Activated CD4-positive, alpha-beta T cell treated with anti-CD3 and anti-CD28 coated beads, Interleukin-2, amount 10 ng/mL, durations not matched to agents 24 days and 14 days (primary cell): Measurements from ENCODE around the gene PCGF6. TPM values are rescaled to one million over a fixed set of nuclear protein-coding genes. Genes with fewer than 3 reads are reported as not detected.
"Not testable (repeated sequence)": the region's sequence is repeated elsewhere in the genome, so short reads cannot be mapped to it uniquely, and the experiment has no call there.

Source experiments
- DNase-seq: peaks from one replicate; pipeline ENCODE4 v3.0.0; 2022
- H3K27ac Mint-ChIP-seq: one replicate; pipeline ENCODE4 v1.8.0; 2022; ENCODE audit warnings: mild to moderate bottlenecking, mixed read lengths
- H3K27me3 Mint-ChIP-seq: one replicate; pipeline ENCODE4 v1.8.0; 2022; ENCODE audit warnings: mixed read lengths
- H3K36me3 Mint-ChIP-seq: one replicate; pipeline ENCODE4 v1.8.0; 2022; ENCODE audit warnings: low read depth, mild to moderate bottlenecking, mixed read lengths
- H3K4me1 Mint-ChIP-seq: one replicate; pipeline ENCODE4 v1.8.0; 2021; ENCODE audit warnings: mixed read lengths
- H3K4me3 Mint-ChIP-seq: one replicate; pipeline ENCODE4 v1.8.0; 2022; ENCODE audit warnings: mild to moderate bottlenecking, moderate library complexity, mixed read lengths
- H3K9me3 Mint-ChIP-seq: one replicate; pipeline ENCODE4 v1.8.0; 2021; ENCODE audit warnings: mixed read lengths
- intact Hi-C: fragments of 100-400 bp; cut with micrococcal nuclease; formaldehyde crosslinking; loops from one replicate; pipeline ENCODE4 v1.15.1; 2023
- total RNA-seq: library from RNA; stranded (reverse); gene quantifications from 2 replicates; pipeline ENCODE4 v1.2.3, GENCODE V29; 2022

PCGF6 gene
- total RNA-seq, 1 donor from 2014 or later = 19.7 TPM

GRCh38 chr10:103359493-103359892, 8.6 kb upstream of the PCGF6 start:
- DNase-seq, H3K36me3 Mint-ChIP-seq, intact Hi-C loops, H3K4me1 Mint-ChIP-seq, H3K27me3 Mint-ChIP-seq, H3K9me3 Mint-ChIP-seq, H3K27ac Mint-ChIP-seq, H3K4me3 Mint-ChIP-seq: not testable (repeated sequence)

GRCh38 chr10:103355906-103356599, 5.1 kb upstream of the PCGF6 start:
- Mint-ChIP-seq H3K36me3 (no peaks in the 10 kb centered on the region), H3K4me3 (no peak overlapping the region), H3K27ac (no peak overlapping the region), H3K27me3 (no peaks in the 10 kb centered on the region), H3K9me3 (no peaks in the 10 kb centered on the region), H3K4me1 (peaks cover 2% of the 10 kb centered on the region)
- DNase-seq = no peak
- intact Hi-C loops = no loop called here

- DNase-seq, H3K4me1 Mint-ChIP-seq, H3K4me3 Mint-ChIP-seq, intact Hi-C loops, H3K9me3 Mint-ChIP-seq, H3K36me3 Mint-ChIP-seq, H3K27me3 Mint-ChIP-seq, H3K27ac Mint-ChIP-seq: not testable (repeated sequence)
Observed at GRCh38 chr10:103354567-103354966, 3.6 kb upstream of the PCGF6 start.

- no peak for DNase-seq
- peaks cover 6% of the 10 kb centered on the region for H3K4me1 Mint-ChIP-seq
- H3K36me3 Mint-ChIP-seq = peaks cover 7% of the 10 kb centered on the region
- H3K9me3 Mint-ChIP-seq = no peaks in the 10 kb centered on the region
- intact Hi-C loops = no loop called here
- no peak overlapping the region for H3K27ac Mint-ChIP-seq
- H3K4me3 Mint-ChIP-seq = no peak overlapping the region
- no peaks in the 10 kb centered on the region for H3K27me3 Mint-ChIP-seq
Observed at GRCh38 chr10:103353281-103353680, 2.3 kb upstream of the PCGF6 start.

GRCh38 chr10:103350175-103350516, 794 bp downstream of the PCGF6 start:
- intact Hi-C loops = no loop called here
- DNase-seq = no peak
- H3K9me3 Mint-ChIP-seq = no peaks in the 10 kb centered on the region
- H3K36me3 Mint-ChIP-seq = peaks cover 14% of the 10 kb centered on the region
- peak overlapping the region; percentile 96 for H3K4me3 Mint-ChIP-seq
- H3K27ac Mint-ChIP-seq = peak overlapping the region; percentile 85
- no peaks in the 10 kb centered on the region for H3K27me3 Mint-ChIP-seq
- H3K4me1 Mint-ChIP-seq = peaks cover 6% of the 10 kb centered on the region

GRCh38 chr10:103336370-103336769, 14.6 kb downstream of the PCGF6 start:
- Mint-ChIP-seq H3K36me3 (peaks cover 34% of the 10 kb centered on the region), H3K4me1 (no peaks in the 10 kb centered on the region), H3K27ac (no peak overlapping the region), H3K9me3 (no peaks in the 10 kb centered on the region), H3K4me3 (no peak overlapping the region), H3K27me3 (no peaks in the 10 kb centered on the region)
- no peak for DNase-seq
- intact Hi-C loops = loop anchor here (10.0 kb wide), 1 partner anchor 502 kb away; the partner anchor contains the start of gene CYP17A1

GRCh38 chr10:103334567-103334966, 16.4 kb downstream of the PCGF6 start:
- H3K27ac Mint-ChIP-seq = no peak overlapping the region
- H3K36me3 Mint-ChIP-seq = peaks cover 36% of the 10 kb centered on the region
- intact Hi-C loops = loop anchor here (10.0 kb wide), 1 partner anchor 500 kb away; the partner anchor contains the start of gene CYP17A1

GRCh38 chr10:103333934-103334520, 16.9 kb downstream of the PCGF6 start:
- DNase-seq = no peak
- Mint-ChIP-seq H3K9me3 (no peaks in the 10 kb centered on the region), H3K4me1 (no peaks in the 10 kb centered on the region), H3K27ac (no peak overlapping the region), H3K36me3 (peaks cover 32% of the 10 kb centered on the region), H3K27me3 (no peaks in the 10 kb centered on the region), H3K4me3 (no peak overlapping the region)
- intact Hi-C loops = loop anchor here (10.0 kb wide), 1 partner anchor 499 kb away; the partner anchor contains the start of gene CYP17A1

More at GRCh38 chr10:103334567-103334966, 16.4 kb downstream of the PCGF6 start:
- Mint-ChIP-seq H3K27me3 (no peaks in the 10 kb centered on the region), H3K9me3 (no peaks in the 10 kb centered on the region), H3K4me1 (no peaks in the 10 kb centered on the region), H3K4me3 (no peak overlapping the region)
- no peak for DNase-seq

GRCh38 chr10:103327906-103328305, 23.0 kb downstream of the PCGF6 start:
- intact Hi-C loops = no loop called here
- no peaks in the 10 kb centered on the region for H3K27me3 Mint-ChIP-seq
- no peak for DNase-seq
- peaks cover 2% of the 10 kb centered on the region for H3K4me1 Mint-ChIP-seq
- peaks cover 30% of the 10 kb centered on the region for H3K36me3 Mint-ChIP-seq
- no peak overlapping the region for H3K4me3 Mint-ChIP-seq
- H3K9me3 Mint-ChIP-seq = no peaks in the 10 kb centered on the region
- peak overlapping the region; percentile 17 for H3K27ac Mint-ChIP-seq

- no peaks in the 10 kb centered on the region for H3K9me3 Mint-ChIP-seq
Observed at GRCh38 chr10:103316087-103316486, 34.9 kb downstream of the PCGF6 start.

GRCh38 chr10:103310197-103310596, 40.7 kb downstream of the PCGF6 start:
- H3K4me3 Mint-ChIP-seq = no peak overlapping the region
- intact Hi-C loops = no loop called here
- no peak overlapping the region for H3K27ac Mint-ChIP-seq
- no peaks in the 10 kb centered on the region for H3K9me3 Mint-ChIP-seq
- H3K27me3 Mint-ChIP-seq = no peaks in the 10 kb centered on the region
- peaks cover 40% of the 10 kb centered on the region for H3K36me3 Mint-ChIP-seq
- DNase-seq = no peak
- no peaks in the 10 kb centered on the region for H3K4me1 Mint-ChIP-seq

More at GRCh38 chr10:103316087-103316486, 34.9 kb downstream of the PCGF6 start:
- intact Hi-C loops = no loop called here
- Mint-ChIP-seq H3K27ac (no peak overlapping the region), H3K36me3 (peaks cover 37% of the 10 kb centered on the region), H3K4me3 (no peak overlapping the region), H3K4me1 (no peaks in the 10 kb centered on the region), H3K27me3 (no peaks in the 10 kb centered on the region)
- no peak for DNase-seq

- no peak for DNase-seq
- no peaks in the 10 kb centered on the region for H3K27me3 Mint-ChIP-seq
- intact Hi-C loops = no loop called here
Observed at GRCh38 chr10:103307594-103307993, 43.3 kb downstream of the PCGF6 start.

GRCh38 chr10:103295374-103296015, 55.4 kb downstream of the PCGF6 start:
- H3K27me3 Mint-ChIP-seq = peaks cover 16% of the 10 kb centered on the region
- intact Hi-C loops = no loop called here
- no peak overlapping the region for H3K4me3 Mint-ChIP-seq
- H3K36me3 Mint-ChIP-seq = no peaks in the 10 kb centered on the region
- no peak for DNase-seq
- H3K9me3 Mint-ChIP-seq = no peaks in the 10 kb centered on the region
- no peaks in the 10 kb centered on the region for H3K4me1 Mint-ChIP-seq
- H3K27ac Mint-ChIP-seq = no peak overlapping the region

More at GRCh38 chr10:103307594-103307993, 43.3 kb downstream of the PCGF6 start:
- no peaks in the 10 kb centered on the region for H3K9me3 Mint-ChIP-seq
- peaks cover 42% of the 10 kb centered on the region for H3K36me3 Mint-ChIP-seq
- H3K27ac Mint-ChIP-seq = no peak overlapping the region
- no peak overlapping the region for H3K4me3 Mint-ChIP-seq
- H3K4me1 Mint-ChIP-seq = no peaks in the 10 kb centered on the region

- no peaks in the 10 kb centered on the region for H3K36me3 Mint-ChIP-seq
- no peaks in the 10 kb centered on the region for H3K9me3 Mint-ChIP-seq
- H3K27ac Mint-ChIP-seq = no peak overlapping the region
- no peak overlapping the region for H3K4me3 Mint-ChIP-seq
- intact Hi-C loops = no loop called here
- H3K4me1 Mint-ChIP-seq = no peaks in the 10 kb centered on the region
- H3K27me3 Mint-ChIP-seq = peaks cover 38% of the 10 kb centered on the region
- no peak for DNase-seq
Observed at GRCh38 chr10:103291588-103291987, 59.4 kb downstream of the PCGF6 start.
